AG20443 (cell line): ENCODE data around the gene SPDYC.

Source experiments
- DNase-seq: peaks from one replicate; pipeline ENCODE4 v3.0.0; 2012; ENCODE audit warnings: low spot score, mixed read lengths

SPDYC gene, protein sequence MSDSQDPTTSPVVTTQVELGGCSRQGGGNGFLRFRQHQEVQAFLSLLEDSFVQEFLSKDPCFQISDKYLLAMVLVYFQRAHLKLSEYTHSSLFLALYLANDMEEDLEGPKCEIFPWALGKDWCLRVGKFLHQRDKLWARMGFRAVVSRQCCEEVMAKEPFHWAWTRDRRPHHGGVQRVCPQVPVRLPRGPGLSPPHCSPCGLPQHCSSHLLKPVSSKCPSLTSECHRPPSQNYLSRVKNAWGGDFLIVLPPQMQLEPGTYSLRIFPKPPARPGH

DNA sequence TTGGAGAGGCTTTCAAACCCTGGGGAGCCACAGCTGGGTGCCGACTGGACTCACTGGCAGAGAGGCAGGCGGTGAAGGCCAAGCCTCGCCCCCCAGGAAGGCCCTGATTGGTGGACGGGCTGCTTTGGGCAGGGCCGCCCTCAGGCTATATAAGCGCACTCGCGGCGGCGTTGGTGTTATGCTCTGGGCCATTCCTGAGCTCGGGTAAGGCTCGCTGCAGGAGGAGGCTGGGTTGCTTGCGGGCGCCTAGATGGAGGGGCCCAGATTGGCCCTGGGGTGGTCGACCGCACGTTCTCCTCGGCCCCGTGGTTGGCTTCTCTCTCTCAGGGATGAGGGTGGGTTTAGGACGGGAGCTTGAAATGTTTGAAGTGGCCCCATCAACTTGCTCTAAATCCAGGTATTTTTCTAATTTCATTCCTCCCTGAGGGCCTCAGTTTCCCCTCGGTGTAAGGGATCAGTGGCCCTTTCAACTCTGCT lies at the start of gene SPDYC:
SPDYC (plus strand) TSS at position 176 of the 477 bp plus-strand sequence. CDS start 1,125 bp downstream, outside the sequence.
- peak; percentile 7 for DNase-seq

DNA sequence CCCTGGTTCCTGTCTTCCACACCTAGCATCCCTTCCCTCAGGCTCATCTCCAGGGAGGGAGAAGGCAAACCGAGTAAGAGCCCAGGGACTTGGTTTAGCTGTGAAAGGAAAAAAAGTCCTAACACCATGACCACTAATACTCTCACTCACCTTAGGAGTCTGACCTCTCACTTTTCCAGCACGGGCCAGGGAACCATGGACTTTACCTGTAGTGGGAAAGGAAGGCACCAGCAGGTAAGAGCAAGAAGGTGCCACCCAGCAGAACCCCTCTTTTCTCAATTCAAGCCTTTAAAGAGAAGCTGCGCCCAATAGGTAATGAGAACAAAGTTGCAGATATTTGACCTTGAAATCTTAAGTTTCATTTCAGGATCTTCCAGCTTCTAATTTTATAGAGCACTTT lies 49.2 kb upstream of the SPDYC start:
- no peak for DNase-seq

DNA sequence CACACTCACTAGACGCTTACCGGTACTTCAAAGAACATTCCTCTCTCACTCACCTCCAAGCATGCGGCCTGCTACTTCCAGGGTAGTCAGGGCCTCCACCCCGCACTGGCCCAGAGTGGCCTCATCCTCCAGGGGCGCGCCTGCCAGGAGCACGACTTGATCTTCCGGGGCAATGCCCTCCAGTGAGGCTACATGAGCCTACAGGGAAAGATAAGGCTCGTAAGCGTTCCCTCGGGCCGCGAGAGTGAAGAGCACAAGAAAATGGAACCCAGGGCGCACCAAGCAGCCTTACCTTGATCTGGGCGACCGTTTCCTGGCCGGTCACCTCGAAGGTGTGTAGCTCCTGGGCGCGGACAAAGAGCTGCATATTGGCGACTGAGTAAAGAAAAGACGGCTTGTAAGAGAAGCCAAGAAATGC lies 48.6 kb upstream of the SPDYC start:
- no peak for DNase-seq

DNA sequence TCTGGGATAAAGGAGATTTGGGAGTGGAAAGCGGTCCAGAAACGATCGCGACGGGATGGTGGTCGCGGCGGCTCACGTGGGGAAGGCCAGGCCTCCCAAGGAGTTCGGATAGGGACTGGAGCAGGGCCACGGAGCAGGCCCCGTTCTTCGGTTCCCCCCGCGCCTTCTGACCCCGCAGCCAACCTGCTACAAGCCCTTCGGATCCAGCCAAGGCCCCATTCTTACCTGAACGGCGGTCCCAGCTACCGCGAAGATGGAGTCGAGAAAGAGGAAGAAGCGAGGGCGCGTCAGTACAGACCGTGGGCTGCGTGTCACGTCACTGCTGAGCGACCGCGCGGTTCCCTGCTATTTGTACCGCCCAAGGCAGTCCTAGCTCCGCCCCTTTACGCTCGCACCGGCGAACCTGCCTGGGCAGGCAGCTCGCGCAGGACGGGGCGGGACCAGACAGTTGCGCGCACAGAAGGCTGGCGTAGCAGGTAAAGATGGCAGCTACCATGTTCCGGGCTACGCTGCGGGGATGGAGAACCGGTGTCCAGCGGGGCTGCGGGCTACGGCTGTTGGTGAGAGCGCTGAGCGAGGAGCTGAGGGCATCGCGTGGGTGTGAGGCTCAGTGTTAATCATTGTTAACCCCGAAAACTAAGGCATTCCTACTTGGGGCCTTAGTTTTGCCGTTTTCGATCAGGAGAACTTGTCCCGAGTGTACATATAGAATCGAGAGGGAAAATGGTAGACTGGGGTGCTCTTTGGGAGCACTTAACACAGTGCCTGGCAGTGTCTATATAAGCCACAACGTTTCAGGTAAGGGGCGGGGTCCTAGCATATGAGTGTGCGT lies 48.0 kb upstream of the SPDYC start, which contains the start of the genes FAU and MRPL49:
FAU (minus strand) TSS at position 270 of the 832 bp plus-strand sequence. CDS start 321 bp downstream, outside the sequence.
MRPL49 (plus strand) TSS at position 457 of the 832 bp plus-strand sequence; CDS start at position 483, 26 bp downstream.
- peak; percentile 97 for DNase-seq

DNA sequence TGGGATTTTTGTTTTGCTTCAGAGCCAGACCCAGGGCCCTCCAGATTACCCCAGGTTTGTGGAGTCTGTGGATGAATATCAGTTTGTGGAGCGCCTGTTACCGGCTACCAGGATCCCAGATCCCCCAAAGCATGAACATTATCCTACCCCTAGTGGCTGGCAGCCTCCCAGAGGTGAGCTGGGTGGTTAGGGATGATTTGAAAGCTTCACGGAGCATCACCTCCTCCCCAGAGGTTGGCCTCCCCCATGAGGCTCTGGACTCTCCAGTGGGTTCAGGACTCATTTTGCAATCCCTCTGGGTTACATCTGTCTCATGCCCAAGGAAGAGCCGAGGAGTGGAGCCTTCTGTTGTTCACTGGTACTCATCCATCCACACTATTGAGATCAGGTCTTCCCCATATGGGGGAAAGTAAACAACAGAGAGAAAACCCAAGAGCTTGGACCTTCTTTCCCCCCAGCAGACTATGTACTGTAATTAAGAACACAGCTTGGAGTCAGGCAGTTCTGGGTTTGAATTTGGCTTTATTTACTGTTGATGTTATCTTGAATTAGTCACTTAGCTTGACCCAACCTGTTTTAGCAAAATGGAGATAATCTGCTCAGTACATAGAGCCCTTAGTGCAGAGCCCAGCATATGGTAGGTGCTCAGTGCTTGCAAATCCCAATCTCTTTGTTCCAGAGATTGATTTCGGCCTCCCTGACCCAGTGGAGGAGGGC lies 45.4 kb upstream of the SPDYC start:
- no peak for DNase-seq

DNA sequence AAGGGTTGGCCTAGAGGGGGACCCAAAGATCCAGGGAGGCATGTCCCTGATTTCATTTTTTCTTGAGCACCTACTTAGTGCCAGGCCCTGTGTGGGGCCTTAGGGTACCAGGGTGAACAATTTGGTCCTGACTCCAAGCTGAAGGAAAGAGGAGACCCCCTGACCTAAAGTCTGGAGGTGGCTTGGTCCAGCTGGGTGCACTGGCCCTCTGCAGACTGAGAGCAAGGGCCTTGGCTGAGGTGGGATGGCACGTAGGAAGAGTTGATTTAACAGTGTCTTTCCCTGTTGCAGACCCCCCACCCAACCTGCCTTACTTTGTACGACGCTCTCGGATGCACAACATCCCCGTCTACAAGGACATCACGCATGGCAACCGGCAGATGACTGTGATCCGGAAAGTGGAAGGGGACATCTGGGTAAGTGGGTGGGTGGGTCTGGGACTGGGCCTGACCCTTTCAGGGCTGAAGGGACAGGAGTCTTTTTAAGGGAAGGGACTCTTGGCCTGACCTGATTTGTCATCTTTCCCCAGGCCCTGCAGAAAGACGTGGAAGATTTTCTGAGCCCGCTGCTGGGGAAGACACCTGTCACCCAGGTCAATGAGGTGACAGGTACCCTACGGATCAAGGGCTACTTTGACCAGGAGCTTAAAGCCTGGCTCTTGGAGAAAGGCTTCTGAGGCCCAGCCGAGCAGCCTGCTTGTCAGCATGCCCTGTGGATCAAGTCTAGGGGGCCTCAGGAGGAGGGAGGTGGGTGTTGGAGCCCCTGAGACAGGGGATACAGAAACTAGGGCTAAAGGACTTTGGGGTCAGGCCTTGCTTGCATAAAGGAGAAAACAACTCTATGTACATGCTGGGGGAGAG lies 44.6 kb upstream of the SPDYC start:
- DNase-seq: no peak

DNA sequence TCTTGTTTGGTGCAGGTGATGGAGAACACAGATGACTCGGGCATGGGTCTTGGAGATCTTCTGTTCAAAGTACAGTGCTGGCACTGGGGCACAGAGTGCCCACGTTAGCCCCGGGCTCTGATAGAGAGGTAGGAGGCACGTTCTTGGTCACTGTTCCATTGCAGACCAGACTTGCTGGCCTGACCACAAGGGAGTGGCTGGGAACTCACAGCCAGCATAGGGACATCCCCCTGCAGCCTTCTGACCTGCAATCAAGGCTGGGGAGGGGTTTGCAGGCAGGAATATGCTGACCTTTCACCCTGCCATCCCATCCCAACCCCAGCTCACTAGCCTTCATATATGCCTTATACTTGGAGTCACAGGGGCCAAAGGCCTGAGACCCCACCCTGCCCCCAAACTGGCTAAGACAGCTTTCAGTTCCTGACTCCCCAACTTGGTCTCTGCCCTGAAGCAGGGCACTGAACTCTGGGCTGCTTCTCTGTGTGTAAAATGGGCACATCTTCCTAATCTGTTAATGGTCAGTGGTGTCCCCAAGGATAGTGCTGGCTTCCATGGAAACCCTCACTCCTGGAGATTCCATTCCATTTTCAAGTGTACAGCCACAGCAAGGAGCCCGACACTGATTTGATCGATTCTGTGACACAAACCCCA lies 43.3 kb upstream of the SPDYC start:
- DNase-seq: no peak

DNA sequence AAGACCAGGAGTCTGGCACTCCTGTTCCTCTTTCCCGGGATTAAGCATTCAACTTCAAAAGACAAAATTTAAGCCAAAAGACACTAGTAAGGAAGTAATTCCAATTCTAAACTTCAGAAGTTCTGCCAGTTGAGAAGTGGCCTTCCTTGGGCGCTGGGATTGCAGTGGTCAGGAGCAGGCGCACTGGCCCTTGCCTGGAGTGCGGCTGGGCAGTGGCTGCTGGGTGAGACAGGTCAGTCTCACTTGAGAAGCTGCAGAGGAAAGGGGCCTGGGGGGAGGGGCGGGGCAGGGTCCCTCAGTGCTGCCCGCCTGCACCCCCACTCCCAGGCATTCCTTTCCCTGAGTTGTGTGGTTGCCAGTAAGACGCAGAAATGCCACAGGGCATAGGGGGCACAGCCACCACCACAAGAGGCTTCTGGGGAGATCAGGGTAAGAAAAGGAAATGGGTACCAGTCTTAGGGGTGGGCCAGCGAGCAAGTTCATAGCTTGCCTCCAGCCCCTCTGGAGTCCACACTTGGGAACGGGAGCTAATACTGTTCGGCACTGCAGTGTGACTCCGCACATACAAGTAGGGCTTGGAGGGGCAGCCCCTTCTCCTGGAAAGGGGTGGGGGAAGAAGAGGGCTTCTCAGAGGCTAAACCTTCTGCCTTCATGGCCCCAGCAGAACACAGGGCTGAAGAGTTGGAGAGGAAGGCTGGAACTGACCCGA lies 42.4 kb upstream of the SPDYC start:
- no peak for DNase-seq

DNA sequence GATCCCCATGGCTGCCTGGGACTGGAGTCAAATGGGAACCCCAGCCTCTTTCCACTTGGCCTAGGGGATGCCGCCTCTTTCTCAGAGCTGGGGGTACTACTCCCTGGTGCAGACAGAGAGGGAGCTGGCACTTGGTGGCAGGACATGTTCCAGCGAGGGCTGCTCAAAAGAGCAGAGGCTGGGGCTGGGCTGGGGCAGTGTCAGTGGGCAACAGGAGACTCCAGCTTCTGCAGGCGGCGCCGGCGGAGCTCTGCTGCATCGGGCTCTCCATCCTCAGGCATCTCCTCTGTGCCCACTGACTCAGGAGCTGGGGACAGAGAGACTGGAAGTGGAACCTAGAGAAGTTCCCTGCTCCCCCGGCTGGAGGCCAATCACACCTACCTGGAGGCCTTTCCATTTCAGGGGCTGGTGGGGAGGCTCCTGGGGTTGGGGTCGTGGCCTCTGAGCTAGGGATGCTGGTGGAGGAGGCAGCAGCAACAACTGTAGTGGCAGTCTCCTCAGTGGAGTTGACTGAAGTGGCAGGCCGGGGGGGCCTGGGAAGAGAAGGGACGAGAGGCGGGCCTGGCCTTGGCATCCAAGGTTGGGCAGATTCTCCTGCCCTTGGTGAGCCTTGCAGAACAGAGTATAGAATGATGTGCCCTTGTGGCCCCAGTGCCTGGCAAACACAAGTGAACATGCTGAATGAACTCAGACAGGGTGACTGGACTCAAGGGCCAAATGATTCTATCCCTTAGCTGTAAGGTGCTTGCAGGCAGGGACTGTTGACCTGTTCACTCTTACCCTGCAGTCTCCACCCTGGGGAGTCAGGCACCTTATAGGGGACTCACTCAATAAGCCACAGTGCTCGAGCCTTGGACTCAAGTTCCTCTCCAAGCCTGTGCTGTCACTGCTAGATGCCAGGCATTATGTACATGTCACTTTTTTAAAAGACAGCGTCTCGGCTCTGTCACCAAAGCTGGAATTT lies 41.6 kb upstream of the SPDYC start:
- no peak for DNase-seq

DNA sequence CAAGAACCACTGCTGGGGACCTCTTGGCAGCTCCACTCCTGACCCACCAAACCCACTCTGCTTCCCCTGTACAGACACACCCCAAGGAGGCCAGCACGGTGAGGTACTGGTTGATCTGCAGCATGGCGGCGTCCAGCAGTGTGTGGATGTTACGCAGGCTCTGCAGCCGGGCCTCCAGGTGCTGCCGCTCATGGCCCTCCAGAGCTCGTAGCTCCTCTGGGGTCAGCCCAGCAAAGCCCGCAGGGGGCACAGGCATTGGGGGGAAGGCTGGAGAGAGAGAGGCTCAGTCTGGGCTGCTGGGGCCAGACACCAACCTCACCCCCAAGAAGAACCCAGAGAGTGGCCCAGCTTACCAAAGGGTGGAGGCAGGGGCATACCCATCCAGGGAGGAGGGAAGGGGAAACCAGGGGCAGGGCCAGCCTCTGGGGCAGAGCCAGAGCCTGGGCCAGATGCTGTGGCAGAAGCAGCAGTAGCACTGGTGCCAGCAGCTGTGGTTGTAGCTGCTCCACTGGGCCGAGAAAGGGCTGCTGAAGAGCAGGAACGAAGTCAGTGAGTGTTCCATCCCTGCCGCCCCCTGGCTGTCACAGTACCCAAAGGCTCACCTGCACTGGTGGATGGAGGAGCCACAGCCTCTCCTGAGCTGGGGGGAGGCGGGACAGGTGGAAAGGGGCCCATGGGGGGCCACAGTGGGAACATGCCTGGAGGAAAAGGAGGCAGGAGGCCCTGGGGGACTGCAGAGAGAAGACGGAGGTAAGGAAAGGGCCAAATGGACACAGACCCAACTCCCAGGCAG lies 40.2 kb upstream of the SPDYC start:
- DNase-seq: no peak

DNA sequence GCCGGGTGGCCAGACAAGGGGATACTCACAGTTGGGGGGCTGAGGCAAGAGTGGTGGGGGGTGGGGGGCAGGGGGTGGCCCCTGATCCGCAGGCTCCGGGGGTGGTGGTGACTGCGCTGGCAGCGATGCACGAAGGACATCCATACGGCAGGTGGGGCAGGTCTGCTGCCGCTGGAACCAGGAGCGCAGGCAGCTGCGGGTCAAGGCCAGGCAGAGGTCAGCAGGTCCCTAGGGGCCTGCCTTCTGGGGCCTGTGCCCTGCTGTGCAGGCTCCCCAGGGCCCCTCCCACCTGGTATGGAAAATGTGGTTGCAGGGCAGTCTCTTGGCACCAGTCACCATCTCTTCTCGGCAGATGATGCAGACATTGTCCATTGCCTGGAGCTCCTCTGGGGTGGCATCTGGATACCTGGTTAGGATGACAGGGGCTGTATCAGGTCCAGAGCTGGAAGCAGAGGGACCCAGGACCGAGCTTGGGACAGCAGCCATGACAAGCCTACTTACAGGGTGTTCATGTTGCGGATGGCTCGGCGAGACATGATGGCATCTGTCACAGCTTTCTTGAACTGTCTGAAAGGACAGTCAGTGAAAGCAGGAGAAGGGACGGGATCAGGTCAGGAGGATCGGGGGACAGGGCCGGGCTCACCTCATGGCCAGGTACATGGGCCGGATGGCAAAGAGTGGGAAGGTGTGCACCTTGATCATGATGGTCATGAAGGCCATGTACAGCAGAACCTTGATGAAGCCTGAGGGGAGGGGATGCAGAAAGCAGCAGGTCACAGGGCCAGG lies 39.2 kb upstream of the SPDYC start:
- DNase-seq: no peak

DNA sequence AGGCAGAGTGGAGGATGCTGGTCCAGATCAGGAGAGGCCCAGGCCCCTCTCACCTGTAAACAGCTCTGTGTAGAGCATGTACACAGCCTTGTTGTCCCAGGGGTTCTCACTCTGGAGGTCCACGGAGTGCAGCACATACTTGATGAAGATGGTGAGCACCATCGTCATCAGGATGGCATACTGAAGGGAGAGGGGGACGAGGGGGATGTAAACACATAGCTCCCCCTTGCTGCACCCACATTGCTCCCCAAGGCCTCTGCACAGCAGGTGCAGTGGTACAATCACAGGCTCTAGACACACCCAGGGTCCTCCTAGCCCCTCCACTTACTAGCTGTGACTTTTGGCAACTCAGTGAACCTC lies 38.6 kb upstream of the SPDYC start:
- no peak for DNase-seq

DNA sequence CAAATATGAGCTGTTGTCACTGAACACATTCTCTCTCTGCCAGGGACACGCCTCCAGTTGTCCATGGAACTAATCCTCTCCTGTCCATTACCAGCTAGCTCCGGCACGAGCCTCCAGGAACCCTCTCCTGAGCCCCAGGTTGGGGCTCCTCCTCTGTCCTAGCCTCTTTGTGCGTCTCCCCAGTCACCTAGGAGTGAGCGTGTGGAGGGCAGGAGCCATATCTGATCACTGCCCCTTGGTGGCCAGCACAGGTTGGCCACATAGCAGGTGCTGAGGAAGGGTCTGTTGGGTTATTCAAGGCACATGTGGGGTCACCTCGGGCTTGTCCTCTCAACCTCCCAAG lies 38.2 kb upstream of the SPDYC start:
- no peak for DNase-seq

DNA sequence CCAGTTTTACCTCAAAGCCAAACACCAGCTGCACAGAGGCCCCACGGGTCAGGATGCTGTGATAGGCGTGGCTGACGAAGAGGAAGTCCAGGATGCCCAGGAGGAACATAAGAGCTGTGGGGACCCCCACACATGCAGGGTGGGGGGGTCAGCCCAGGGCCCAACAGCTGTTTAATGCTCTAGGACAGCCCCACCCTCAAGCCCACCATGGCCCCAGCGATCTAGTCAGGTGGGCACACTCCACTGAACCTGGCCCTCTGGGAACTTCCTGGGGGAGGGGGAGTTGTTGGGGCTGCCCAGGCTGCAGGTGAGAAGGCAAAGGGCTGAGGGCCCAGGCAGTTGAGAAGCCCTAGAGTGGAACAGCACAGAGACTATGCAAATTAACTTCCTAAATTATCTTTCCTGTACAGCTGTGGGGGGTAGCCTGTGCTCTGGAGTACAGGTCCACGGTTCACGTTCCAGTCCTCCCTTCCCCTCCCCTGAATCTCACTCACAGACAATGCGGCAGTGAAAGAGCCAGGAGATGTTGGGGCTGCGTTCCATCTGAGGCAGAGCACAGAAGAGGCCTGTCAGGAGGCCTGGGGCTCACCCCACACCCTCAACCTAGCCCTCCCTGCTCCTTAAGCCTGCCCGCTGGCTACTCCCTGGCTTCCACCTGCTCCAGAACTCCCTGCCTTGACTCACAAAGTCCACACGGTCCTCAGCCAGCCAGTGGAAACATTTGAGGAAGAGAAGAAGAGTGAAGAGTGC lies 37.6 kb upstream of the SPDYC start:
- no peak for DNase-seq

DNA sequence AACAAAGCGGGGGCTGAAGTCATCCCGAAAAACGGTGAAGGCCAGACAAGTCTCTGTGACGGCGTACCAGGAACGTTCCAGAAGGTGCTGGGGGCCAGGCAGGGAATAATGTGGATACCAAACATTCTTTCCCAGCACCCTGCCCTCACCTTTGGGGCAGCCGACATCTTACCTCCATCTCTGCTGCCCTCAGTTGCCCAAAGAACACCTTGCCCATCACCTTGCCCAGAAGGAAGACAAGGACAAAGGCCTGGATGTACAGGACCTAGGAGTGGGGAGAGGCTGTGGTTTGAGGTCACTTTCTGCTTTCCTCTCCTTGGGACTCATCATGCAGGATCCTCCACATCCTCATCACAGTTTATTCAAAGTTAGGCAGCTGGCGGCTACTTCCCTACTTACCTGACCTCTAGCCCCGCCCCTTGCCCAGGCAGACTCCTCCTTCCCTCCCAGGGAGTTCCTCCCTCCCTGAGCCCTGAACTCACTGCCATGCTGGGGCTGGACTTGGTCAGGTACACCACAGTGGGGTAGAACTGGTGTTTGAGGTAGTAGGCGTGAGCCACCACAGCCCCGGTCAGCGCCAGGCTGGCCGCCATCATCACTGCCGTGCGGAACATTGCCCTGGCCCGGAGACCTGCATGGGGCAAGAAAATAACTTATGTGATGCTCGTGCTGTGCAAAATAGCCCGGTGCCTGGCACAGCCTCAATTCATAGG lies 36.9 kb upstream of the SPDYC start:
- DNase-seq: no peak

DNA sequence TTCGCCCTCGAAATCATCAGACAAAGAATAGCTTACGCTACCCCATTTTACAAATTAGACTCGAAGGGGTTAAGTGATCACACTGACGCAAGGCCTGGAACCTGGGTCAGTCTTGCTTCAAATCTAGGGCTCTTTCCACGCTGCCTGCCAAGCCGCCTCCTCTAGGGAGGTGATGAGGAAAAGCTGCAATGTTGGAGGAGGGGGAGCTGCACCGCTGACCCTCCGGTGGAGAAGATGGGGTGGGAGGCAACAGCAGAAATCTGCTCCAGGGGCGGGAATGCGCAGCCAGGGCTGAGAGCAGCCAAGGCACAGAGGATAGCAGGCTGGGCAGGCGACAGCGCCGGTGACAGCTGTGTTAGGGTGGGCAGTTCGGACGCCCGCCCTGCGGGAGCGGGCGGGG lies 36.3 kb upstream of the SPDYC start:
- DNase-seq: no peak
